GM21737 (cell line): ENCODE results near the gene KRT73.

ENCODE experiments used
- ATAC-seq: cut with Tn5 transposase; IDR thresholded peaks from one replicate; pipeline ENCODE4 v1.9.1; 2021; ENCODE audit warnings: mild to moderate bottlenecking, moderate library complexity; ENCODE audit not compliant: unreplicated experiment

KRT73 gene

DNA sequence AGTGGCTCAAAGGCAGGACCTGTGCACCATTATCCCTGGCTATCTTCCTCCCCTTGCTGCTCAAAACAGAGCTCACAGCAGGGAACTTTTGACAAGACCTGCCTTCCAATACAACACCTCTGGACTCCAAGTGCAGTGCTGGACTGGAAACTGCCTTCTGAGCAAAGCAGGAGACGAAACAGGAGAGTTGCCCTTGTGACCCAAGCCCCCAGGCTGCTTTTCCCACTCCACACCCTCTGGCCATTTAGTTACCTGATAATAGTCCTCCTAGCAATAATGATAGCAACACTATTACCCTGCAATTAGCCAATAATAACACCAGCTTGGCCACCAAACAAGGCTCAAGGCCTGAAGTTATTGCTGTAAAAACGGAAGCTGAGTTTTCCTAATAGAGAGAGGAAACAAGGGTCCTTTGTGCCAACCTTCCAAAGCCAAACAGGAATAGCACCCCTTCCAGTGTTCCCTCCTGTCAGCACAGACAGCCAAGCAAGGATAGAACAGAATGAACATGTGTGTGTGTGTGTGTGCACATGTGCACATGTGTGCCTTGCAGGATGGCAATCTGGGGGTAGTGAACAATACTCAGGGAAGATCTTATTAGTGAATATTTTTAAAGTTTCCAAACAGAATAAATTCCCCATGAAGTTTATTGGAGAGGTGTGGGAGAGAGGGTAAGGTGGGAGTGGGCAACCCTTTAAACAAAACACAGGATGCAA, 9.2 kb upstream of the KRT73 start:
- ATAC-seq: no peak

GRCh38 chr12:52622349-52622748, 4.0 kb upstream of the KRT73 start:
- ATAC-seq: no peak

DNA sequence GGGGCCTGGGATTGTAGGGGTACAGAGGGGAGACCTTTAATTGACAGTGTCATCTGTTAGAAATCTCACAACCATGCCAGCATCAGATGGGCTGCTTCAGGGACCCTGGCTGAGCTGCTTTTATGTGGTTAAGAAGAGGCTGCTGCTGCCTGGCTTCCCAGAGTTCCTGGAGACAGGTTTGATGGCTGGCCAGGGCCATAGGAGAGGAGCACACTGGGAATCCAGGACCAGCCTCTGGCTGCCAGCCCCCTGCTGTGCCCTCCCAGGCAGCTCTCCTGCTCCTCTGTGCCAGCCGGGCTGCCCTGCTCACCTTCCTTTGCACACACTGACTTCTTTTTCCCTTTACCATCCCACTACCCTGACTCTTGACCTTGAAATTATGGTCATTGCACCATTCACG, 507 bp upstream of the KRT73 start:
- no peak for ATAC-seq

DNA sequence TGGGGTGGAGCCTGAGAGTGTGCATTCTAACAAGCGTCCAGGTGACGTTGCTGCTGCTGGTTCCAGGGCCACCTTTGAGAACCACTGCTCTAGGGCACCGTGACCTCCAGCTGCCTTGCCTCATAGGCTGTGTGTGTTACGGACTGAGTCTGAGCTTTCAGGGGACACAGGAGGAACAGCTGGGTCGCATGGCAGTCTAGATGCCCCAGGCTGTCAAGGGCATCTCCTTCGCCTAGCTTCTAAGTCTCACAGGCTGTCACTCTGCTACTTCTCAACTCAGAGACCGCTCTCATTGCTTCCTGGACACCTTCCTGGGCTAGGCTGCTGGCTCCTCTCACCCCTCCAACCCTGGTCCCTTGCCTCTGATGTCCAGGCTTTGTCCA, 965 bp downstream of the KRT73 start:
- no peak for ATAC-seq

DNA sequence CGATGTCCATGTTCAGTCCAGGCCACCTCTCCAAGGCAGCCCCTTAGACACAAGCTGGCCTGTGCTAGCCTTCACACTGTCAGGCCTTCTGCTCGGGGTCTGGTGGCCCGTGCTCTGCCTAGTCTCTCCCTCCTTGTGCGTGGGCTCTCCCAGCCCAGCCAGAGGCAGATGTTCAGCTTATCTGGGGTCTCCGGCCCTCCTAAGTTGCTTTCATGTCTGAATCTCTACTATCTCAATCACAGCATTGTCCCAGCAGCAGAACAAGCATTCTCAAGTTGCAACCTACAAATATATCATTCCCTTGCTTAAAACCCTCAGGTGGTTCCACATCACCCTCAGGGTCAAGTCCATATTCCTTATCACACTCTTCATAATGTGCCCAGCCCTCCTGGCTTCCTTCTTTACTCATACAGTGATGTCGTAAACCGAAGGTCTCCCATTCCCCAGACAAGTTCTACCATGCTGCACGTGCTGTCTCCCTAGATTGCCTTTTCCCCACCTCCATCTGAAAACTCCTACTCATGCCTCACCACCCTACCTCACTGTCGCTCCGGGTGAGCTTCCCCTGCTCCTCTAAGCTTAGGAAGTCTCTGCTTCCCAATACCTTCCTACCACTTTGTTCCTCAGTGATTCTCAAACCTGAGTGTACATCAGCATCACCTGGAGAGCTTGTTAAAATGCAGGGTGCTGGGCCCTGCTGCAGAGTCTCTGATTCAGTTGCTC, 1.5 kb downstream of the KRT73 start:
- no peak for ATAC-seq

GRCh38 chr12:52615912-52616311, 2.4 kb downstream of the KRT73 start:
- no peak for ATAC-seq

DNA sequence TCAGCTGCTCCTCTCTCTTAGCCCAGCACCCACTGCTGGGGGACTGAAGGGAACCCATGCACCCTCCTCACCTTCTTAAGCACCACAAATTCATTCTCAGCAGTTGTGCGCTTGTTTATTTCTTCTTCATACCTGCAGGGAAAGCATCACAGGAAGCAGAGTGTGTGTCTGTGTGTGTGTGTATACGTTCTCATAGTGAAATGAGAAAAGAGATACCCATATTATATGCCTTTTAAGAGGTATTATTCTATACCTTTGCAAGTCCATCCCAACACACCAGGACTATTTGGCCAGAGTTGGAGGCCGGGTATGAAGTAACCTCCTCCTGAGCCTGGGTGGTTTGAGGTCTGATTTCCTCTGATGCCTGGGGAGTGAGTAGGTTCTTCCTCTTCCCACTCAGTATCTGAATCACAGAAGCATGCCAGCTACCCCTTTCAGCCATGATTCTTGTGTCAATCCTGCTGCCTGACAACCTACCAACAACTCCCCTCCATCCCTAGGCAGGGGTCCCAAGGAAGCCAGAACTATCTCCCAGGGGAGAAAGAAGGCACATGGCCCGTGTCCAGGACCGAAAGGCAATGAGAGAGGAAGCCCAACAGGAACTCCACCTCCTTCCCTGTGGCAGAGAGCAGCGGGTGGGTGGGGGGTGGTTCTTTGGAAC, 3.0 kb downstream of the KRT73 start:
- no peak for ATAC-seq

- ATAC-seq: no peak
Measured at GRCh38 chr12:52614381-52615207, 3.8 kb downstream of the KRT73 start.

DNA sequence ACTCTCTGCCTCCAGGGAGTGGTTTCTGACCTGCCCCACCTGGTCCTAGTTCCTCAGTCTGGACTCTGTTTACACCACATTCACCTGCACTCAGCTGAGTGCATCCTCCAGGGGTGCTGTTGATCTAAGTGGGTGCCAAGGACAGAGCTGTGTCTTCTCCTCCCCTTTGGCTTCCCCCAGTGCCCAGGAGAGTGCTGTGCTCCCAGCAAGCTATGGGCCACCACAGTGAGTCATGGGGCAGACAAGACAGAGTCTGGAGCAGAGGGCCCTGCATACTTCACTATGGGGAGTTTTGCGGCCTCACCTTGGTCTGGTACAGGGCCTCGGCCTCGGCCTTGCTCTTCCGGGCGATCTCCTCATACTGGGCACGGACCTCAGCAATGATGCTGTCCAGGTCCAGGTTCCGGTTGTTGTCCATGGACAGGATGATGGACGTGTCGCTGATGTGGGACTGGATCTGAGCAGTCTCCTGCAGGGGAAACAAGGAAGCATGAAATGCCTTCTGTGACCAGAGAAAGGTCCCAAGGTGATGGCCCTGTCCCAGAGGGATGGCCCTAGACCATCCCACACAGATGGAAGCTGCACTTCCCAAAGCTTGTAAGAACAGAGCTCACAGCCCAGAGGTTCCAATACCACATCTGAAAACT, 4.9 kb downstream of the KRT73 start:
- ATAC-seq: no peak

DNA sequence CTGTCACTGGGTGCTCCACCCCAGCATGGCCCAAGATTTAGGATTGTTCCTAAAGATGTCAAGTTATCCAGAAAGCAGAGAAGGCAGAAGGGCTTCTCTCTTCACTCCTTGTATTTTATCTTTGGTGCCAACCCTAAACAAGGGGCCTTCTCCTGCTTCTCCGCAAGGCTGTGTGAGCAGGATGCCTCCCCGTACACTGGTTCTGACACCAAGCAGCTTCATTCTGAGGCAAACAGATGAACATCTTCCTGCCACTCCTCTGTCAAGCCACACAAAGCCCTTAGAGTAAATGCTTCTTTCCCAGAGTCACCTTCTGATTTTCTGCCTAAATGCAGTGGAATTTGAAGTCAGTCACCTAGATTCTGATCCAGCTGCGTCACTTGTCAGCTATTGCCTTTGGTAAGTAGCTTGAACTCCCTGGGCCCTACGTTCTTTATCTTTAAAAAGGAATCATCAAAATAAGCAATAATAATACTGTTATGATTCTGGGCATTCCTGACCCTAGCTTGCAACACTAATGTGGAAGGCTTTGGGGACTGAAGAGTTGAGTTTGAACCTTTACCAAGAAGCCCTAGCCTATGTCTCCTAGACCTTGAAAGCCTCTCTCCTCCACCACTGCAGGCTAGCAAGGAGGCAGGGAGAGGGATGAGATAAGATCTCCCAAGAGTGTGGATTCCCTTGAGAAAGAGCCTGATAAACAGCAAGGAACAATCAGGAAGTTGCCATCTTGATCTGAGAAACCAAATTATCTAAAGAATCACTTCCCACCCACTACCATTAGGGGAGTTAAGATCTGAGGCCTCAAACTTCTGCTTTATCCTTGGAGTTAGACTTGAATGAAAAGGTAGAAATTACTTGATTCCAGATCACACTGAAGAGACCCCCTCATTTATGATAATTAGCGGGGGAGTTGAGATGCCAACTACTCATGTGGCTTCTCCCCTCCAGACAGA, 5.7 kb downstream of the KRT73 start:
- ATAC-seq: no peak

DNA sequence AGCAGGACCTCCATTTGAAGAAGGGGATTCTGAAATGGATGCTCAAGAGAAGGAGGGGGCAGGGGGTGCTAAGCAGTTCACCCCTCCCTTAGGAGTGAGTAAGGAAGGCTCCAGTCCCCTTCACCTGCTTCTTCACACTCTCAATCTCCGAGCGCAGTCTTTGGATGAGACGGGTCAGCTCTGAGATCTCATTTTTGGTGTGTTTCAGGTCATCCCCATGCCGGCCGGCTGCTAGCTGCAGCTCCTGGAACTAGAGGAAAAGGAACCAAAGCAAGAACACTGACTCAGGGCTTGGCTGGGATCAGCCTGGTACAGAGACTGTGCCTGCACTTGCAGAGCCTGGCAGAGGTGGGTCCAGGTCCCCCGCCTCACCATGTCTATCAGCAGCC, 7.3 kb downstream of the KRT73 start:
- no peak for ATAC-seq

DNA sequence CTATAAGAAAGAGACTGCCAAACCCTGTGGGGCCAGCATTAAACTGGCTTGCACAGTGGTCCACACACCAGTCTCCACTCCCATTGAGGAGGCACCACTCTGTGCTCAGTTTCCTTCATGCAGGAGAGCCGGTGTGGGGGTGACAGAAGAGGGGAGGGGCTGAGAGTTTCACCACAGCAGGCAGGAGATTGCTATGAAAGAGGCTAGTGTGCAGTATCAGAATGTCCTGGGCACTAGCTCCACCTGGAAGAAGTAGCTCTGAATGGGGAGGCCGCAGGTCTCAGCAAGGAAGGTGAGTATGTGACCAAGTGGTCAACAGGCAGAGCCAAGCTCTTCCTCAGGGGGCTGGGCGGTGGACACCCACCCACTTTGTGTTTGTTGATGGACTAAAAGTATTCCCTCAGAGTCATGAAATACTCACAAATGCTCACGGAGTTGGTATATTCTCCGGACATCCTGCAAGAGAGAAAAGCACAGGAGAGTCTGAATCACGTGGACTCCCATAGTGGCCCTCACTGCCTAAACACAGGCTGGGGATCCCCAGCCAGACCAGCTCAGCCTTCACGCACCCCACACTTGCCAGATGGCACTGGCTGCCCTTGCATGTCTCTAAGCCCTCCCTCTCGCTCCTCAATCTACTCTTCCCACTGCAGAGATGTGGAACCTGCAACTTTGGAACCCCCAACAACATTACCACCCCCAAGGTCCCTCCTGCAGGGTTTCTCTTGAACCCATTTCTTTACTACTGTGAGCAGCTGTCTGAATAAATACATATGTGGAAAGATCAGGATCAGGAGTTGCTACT, 9.3 kb downstream of the KRT73 start:
- ATAC-seq: no peak

- no peak for ATAC-seq
Measured at GRCh38 chr12:52608161-52608560, 10.2 kb downstream of the KRT73 start.

- ATAC-seq: no peak
Measured at GRCh38 chr12:52607314-52607713, 11.0 kb downstream of the KRT73 start.

- no peak for ATAC-seq
Measured at GRCh38 chr12:52606581-52607218, 11.7 kb downstream of the KRT73 start.

- ATAC-seq: no peak
Measured at GRCh38 chr12:52606096-52606495, 12.3 kb downstream of the KRT73 start.

- no peak for ATAC-seq
Measured at GRCh38 chr12:52605542-52605941, 12.8 kb downstream of the KRT73 start.

- no peak for ATAC-seq
Measured at GRCh38 chr12:52604859-52605258, 13.5 kb downstream of the KRT73 start.
